GM21423 (cell line): ENCODE measurements around the gene CDH15.
"Not testable (repeated sequence)": the region's sequence is repeated elsewhere in the genome, so short reads cannot be mapped to it uniquely, and the experiment has no call there.

Source experiments
- ATAC-seq: cut with Tn5 transposase; IDR thresholded peaks from one replicate; pipeline ENCODE4 v1.9.1; 2021; ENCODE audit warnings: mild to moderate bottlenecking, moderate library complexity; ENCODE audit not compliant: unreplicated experiment

The CDH15 gene

GRCh38 chr16:89224665-89225064, 53.1 kb downstream of the CDH15 start:
- ATAC-seq, result no peak

GRCh38 chr16:89230255-89230654, 58.7 kb downstream of the CDH15 start:
- no peak for ATAC-seq

- no peak for ATAC-seq
Observed at GRCh38 chr16:89232107-89232506, 60.6 kb downstream of the CDH15 start.

GRCh38 chr16:89233678-89234490, 62.3 kb downstream of the CDH15 start:
- no peak for ATAC-seq

GRCh38 chr16:89237733-89238132, 66.2 kb downstream of the CDH15 start:
- no peak for ATAC-seq

GRCh38 chr16:89241187-89242007, 69.8 kb downstream of the CDH15 start:
- peak; percentile 59 for ATAC-seq

GRCh38 chr16:89242795-89243200, 71.2 kb downstream of the CDH15 start:
- ATAC-seq, result no peak

GRCh38 chr16:89243664-89244063, 72.1 kb downstream of the CDH15 start:
- ATAC-seq, result no peak

GRCh38 chr16:89244264-89244663, 72.7 kb downstream of the CDH15 start:
- ATAC-seq, result not testable (repeated sequence)

- no peak for ATAC-seq
Observed at GRCh38 chr16:89244754-89245153, 73.2 kb downstream of the CDH15 start.
